GM21528 (cell line): ENCODE data around the gene SPTBN5.

Source experiments
- ATAC-seq: cut with Tn5 transposase; IDR thresholded peaks from one replicate; pipeline ENCODE4 v1.9.1; 2021; ENCODE audit warnings: mild to moderate bottlenecking, moderate library complexity; ENCODE audit not compliant: unreplicated experiment, low FRiP score

SPTBN5 gene

DNA sequence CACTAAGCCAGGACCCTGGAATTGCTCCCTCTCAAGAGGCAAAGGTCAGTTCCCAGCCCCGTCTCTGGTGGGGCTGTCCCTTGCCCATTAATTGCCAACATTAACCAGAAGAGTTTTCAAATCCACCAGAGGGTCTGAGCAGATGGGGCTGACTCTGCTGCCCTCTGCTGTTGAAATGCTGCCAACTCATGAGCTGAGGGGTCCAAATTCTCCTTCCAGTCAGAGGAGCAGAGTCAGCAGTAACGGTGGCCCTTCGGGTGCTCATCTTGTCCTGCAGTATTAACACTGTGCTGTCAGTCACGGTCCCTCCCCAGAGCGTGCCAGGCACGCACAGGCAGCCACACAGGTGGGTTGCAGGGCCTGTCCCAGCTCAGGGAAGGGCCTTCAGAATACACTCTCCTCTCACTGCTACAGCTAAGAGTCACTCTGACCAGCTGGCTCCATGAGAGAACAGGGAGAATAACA is 10.7 kb upstream of the SPTBN5 start:
- ATAC-seq = no peak

GRCh38 chr15:41903782-41904181 is 9.9 kb upstream of the SPTBN5 start:
- no peak for ATAC-seq

DNA sequence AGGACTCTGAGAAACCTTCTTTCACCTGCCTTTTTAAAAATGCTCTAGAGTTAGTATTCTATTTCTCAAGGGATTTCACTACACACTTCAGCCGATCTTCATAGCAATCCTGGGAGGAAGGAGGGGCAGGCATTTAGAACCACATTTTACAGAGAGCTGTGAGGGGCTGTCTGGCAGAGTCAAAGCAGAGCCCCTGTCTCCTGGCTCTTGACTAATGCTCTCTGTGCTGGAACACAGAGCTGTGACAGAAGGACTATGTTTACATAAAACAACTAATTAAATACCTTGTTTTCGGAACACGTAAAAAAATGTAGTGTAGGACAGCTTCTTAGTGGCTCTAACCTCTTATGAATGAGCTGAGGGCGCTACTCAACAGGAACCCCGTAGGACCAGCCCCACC is 7.6 kb upstream of the SPTBN5 start:
- ATAC-seq = no peak

GRCh38 chr15:41900526-41901380 is 6.9 kb upstream of the SPTBN5 start:
- no peak for ATAC-seq

DNA sequence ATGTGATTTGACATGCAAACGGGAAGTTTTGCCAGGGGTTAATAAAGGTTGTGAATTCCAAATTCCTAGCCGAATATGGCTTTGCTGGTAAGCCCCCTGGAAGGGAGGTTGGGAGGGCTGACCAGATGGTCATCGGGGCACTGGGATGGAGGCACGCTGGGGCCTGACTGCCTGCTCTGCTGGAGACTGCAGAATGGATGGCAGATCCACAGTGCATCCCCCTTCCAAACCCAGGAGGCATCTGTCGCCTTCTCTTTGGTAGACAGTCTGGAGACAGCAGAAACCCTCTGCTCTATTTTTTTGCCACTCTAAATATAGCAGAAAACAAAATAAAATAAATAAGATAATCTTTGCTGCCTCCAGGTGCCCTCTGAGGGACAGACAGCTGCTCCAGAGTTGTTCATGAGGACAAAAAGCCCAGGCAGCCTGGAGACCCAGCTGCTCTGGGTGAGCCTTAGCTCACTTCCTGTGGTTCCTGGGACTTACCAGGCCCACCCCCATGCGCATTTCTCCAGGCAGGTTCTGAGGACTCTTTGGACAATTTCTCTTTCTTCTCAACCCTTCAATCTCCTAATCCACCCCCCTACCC is 6.1 kb upstream of the SPTBN5 start:
- ATAC-seq = no peak

- ATAC-seq = no peak
Measured at GRCh38 chr15:41897363-41897799, 3.5 kb upstream of the SPTBN5 start.

DNA sequence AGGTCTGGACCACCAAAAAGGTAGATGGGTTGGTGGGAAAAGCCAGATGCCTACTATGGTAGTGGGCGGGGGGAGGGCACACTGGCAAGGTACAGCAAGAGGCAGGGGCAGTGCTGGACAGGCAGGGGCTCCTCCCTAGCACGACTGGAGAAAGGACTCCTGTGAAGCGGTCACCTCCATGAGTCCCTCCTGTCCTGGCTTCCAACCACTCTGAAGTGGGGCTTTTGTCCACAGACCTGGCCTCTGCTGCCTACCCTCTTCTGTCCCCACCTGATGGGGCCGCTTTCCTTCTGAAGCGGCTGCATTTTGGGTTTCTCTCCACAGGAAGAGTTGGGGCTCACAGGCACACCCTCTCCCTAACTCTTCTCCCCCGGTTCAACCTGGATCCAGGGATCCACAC is 2.7 kb upstream of the SPTBN5 start:
- no peak for ATAC-seq

GRCh38 chr15:41895957-41896356 is 2.1 kb upstream of the SPTBN5 start:
- no peak for ATAC-seq

- ATAC-seq = no peak
Measured at GRCh38 chr15:41895491-41895890, 1.6 kb upstream of the SPTBN5 start.

DNA sequence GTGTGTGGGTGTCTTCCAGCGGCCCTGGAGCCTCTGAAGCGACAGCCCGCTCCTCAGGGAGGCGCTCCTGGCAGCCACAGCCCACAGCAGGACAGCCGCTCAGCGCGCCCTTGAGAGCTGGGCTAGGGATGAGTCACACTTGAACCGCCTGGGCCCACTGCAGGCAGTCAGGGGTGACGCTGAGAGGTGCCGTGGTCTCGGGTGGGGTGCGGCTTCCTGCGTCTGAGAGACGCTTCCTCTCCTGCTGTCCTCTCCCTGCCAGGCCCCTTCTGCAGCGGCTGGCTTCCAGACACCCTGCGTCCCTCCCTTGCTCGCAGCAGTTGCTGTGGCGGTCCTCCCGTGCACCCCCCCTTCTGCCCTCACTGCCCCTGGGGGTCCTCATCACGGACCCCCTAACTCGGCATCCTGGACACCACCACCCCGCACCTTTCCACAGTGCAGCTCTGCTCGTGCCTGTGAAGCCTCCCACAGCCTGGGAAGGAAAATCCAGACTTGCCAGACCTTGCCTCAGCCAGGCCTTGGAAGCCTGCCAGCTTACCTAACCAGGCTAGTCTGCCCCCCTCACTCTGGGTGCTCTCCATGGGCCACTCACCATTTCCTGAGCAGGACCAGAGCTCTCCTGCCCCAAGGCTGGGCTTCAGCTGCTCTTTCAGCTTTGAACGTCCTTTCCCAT is 1.1 kb upstream of the SPTBN5 start:
- peak; percentile 75 for ATAC-seq

DNA sequence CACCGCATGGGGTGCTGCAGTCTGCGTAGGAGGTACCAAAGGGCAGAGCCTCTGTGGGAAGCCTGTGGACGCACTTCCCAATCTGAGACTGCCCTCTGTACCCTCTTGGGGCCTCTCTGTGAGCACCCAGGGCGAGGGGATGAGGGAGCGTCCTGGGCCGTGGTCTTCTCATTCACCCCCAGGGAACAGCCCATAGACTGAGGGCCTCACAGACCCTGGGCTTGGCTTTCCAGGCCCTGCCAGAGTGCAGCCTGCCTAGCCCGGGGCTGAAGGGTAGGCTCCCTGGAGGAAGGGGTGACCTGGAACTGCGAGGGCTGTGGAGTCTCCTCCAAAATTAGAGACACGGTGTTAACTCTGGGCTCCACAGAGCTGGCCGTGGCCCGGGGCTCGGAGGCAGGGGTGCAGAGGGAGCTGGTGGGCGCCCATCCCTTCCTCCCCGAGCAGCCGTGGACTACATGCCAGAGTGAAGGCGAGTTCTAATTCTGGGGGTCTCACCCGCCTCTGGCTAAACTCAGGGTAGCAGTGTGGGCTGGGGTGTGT is 468 bp upstream of the SPTBN5 start:
- ATAC-seq = peak; percentile 16

DNA sequence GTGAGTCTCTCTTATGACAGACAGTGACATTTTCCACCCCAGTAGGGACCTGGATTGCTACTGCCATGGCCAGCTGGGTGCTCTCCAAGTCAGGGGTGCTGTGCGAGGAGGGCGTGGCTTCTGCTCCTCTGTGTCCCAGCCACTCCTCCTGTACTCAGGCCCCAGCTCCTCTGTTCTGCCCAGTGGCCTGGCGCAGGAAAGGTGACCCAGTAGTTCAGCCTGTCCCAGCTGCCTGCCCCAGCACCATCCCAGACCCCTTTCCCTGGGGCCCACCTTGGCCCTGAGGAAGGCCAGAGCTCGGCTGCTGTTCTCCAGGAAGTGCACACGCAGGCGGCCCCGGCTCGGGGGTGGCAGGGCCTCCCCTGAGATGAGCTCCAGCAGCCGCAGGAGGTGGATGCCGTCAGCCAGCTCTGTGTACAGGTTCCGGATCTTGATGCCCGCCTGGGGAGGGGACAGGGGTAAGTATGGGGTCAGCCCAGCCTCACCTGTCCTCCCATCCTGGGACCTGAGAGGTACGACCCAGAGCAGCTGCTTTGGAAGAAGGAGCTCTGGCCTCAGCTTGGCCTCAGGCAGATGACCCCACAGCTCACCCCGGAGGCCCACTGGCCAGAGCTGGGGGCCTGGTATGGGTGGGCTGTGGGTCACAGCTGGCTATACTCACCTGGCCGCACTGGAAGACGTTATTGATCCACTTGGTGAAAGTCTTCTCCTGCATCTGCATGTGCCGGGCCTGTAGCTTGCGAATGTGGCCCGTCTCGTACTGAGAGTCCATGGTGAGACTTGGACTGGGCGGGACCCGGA is 1.0 kb downstream of the SPTBN5 start:
- ATAC-seq = no peak

DNA sequence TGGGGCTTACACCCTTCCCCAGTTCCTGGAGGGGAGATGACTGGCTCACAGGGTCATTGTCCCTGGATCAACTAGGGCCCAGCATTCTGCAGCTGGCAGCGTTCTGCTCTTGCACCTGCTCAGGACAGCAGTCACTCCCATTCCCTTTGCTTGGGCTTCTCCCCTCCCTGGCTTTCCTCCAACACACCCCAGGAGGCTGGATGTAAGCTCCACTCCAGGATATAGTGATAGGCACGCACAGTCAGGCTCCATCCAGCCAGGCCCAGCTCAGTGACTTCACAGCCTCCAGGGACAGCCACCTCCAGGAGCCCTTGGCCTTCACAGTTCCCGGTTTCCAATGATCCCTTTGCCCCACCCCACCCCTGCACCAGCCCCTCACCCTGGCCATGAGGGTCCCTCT is 1.9 kb downstream of the SPTBN5 start:
- no peak for ATAC-seq

- no peak for ATAC-seq
Measured at GRCh38 chr15:41891226-41891625, 2.6 kb downstream of the SPTBN5 start.

- no peak for ATAC-seq
Measured at GRCh38 chr15:41890050-41890690, 3.7 kb downstream of the SPTBN5 start.

- no peak for ATAC-seq
Measured at GRCh38 chr15:41888662-41889253, 5.1 kb downstream of the SPTBN5 start.

DNA sequence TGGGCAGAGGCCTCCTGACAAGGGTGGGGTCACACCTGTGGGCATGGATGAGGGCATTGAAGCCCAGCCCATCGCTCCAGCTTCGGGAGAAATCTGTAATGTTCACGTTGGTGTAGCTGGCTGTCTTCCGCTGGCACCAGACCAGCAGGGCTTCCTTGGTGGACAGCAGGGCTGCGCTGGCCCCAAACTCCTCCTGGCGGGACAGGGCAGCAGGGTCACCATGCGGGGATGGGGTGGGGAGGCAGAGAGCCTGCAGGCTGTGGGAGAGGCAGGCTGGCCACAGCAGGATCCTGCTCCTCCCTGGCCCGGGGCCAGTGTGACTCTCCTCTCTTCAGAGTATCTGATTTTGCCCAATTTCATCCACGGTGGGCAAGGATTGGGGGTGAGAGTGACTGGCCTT is 6.0 kb downstream of the SPTBN5 start:
- ATAC-seq = no peak

GRCh38 chr15:41887161-41887560 is 6.7 kb downstream of the SPTBN5 start:
- ATAC-seq = no peak

- no peak for ATAC-seq
Measured at GRCh38 chr15:41886741-41887140, 7.1 kb downstream of the SPTBN5 start.

- ATAC-seq = no peak
Measured at GRCh38 chr15:41885841-41886240, 8.0 kb downstream of the SPTBN5 start.
